ENCODE results near the gene ARVCF.

DNA sequence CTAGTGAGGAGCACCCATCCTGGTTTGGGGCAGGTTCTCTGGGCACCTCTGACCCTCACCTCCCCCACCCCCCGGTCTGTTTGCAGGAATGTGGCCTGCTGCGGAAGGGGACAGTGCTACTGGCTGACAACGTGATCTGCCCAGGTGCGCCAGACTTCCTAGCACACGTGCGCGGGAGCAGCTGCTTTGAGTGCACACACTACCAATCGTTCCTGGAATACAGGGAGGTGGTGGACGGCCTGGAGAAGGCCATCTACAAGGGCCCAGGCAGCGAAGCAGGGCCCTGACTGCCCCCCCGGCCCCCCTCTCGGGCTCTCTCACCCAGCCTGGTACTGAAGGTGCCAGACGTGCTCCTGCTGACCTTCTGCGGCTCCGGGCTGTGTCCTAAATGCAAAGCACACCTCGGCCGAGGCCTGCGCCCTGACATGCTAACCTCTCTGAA is 48.2 kb downstream of the ARVCF start:
- TF ChIP-seq EZH2 (IDR thresholded peaks at IDR 0.05; ENCODE audit: low read depth, unreplicated experiment) (no peak), CREB1 (CRISPR knock-in tag; IDR thresholded peaks at IDR 0.05; ENCODE audit: low read depth) (no peak), POLR2AphosphoS5 (IDR thresholded peaks at IDR 0.05; ENCODE audit: low read depth) (no peak), ETS1 (IDR thresholded peaks at IDR 0.05) (no peak), STAT1 (IDR thresholded peaks at IDR 0.05; ENCODE audit: unreplicated experiment) (no peak), EZH2phosphoT487 (IDR thresholded peaks at IDR 0.05; ENCODE audit: unreplicated experiment) (no peak), REST (IDR thresholded peaks at IDR 0.05; ENCODE audit: unreplicated experiment) (no peak), JUNB (IDR thresholded peaks at IDR 0.05; ENCODE audit: unreplicated experiment) (no peak), NANOG (IDR thresholded peaks at IDR 0.05; ENCODE audit: borderline replicate concordance) (no peak), ZNF331 (CRISPR knock-in tag; IDR thresholded peaks at IDR 0.05; ENCODE audit: low read depth) (no peak), ZNF114 (CRISPR knock-in tag; IDR thresholded peaks at IDR 0.05) (no peak)
- TF ChIP-seq, protein P1, sequence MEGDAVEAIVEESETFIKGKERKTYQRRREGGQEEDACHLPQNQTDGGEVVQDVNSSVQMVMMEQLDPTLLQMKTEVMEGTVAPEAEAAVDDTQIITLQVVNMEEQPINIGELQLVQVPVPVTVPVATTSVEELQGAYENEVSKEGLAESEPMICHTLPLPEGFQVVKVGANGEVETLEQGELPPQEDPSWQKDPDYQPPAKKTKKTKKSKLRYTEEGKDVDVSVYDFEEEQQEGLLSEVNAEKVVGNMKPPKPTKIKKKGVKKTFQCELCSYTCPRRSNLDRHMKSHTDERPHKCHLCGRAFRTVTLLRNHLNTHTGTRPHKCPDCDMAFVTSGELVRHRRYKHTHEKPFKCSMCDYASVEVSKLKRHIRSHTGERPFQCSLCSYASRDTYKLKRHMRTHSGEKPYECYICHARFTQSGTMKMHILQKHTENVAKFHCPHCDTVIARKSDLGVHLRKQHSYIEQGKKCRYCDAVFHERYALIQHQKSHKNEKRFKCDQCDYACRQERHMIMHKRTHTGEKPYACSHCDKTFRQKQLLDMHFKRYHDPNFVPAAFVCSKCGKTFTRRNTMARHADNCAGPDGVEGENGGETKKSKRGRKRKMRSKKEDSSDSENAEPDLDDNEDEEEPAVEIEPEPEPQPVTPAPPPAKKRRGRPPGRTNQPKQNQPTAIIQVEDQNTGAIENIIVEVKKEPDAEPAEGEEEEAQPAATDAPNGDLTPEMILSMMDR (conservative IDR thresholded peaks at IDR 0.05; ENCODE audit: low read depth in 2 of 2) = no peak
- TF ChIP-seq, protein P2, sequence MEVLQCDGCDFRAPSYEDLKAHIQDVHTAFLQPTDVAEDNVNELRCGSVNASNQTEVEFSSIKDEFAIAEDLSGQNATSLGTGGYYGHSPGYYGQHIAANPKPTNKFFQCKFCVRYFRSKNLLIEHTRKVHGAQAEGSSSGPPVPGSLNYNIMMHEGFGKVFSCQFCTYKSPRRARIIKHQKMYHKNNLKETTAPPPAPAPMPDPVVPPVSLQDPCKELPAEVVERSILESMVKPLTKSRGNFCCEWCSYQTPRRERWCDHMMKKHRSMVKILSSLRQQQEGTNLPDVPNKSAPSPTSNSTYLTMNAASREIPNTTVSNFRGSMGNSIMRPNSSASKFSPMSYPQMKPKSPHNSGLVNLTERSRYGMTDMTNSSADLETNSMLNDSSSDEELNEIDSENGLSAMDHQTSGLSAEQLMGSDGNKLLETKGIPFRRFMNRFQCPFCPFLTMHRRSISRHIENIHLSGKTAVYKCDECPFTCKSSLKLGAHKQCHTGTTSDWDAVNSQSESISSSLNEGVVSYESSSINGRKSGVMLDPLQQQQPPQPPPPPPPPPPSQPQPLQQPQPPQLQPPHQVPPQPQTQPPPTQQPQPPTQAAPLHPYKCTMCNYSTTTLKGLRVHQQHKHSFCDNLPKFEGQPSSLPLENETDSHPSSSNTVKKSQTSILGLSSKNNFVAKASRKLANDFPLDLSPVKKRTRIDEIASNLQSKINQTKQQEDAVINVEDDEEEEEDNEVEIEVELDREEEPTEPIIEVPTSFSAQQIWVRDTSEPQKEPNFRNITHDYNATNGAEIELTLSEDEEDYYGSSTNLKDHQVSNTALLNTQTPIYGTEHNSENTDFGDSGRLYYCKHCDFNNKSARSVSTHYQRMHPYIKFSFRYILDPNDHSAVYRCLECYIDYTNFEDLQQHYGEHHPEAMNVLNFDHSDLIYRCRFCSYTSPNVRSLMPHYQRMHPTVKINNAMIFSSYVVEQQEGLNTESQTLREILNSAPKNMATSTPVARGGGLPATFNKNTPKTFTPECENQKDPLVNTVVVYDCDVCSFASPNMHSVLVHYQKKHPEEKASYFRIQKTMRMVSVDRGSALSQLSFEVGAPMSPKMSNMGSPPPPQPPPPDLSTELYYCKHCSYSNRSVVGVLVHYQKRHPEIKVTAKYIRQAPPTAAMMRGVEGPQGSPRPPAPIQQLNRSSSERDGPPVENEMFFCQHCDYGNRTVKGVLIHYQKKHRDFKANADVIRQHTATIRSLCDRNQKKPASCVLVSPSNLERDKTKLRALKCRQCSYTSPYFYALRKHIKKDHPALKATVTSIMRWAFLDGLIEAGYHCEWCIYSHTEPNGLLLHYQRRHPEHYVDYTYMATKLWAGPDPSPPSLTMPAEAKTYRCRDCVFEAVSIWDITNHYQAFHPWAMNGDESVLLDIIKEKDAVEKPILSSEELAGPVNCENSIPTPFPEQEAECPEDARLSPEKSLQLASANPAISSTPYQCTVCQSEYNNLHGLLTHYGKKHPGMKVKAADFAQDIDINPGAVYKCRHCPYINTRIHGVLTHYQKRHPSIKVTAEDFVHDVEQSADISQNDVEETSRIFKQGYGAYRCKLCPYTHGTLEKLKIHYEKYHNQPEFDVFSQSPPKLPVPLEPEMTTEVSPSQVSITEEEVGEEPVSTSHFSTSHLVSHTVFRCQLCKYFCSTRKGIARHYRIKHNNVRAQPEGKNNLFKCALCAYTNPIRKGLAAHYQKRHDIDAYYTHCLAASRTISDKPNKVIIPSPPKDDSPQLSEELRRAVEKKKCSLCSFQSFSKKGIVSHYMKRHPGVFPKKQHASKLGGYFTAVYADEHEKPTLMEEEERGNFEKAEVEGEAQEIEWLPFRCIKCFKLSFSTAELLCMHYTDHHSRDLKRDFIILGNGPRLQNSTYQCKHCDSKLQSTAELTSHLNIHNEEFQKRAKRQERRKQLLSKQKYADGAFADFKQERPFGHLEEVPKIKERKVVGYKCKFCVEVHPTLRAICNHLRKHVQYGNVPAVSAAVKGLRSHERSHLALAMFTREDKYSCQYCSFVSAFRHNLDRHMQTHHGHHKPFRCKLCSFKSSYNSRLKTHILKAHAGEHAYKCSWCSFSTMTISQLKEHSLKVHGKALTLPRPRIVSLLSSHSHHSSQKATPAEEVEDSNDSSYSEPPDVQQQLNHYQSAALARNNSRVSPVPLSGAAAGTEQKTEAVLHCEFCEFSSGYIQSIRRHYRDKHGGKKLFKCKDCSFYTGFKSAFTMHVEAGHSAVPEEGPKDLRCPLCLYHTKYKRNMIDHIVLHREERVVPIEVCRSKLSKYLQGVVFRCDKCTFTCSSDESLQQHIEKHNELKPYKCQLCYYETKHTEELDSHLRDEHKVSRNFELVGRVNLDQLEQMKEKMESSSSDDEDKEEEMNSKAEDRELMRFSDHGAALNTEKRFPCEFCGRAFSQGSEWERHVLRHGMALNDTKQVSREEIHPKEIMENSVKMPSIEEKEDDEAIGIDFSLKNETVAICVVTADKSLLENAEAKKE (CRISPR knock-in tag; IDR thresholded peaks at IDR 0.05) = no peak
